Brain microvascular endothelial cell (primary cell): Measurements from ENCODE around the gene GPR45.

Source experiments
- DNase-seq: peaks from one replicate; pipeline ENCODE4 v3.0.0-alpha.2; 2020
- H3K27ac ChIP-seq: fragments of 250-450 bp; sonication (Bioruptor Pico); 2 replicates; pipeline ENCODE4 v1.5.1; 2020; ENCODE audit warnings: mild to moderate bottlenecking, moderate library complexity
- H3K27me3 ChIP-seq: fragments of 250-450 bp; sonication (Bioruptor Pico); replicated peaks from 2 replicates; pipeline ENCODE4 v1.5.1; 2020; ENCODE audit warnings: mild to moderate bottlenecking
- H3K36me3 ChIP-seq: fragments of 250-450 bp; sonication (Bioruptor Pico); replicated peaks from 2 replicates; pipeline ENCODE4 v1.5.1; 2020; ENCODE audit warnings: mild to moderate bottlenecking
- H3K4me3 ChIP-seq: 2 replicates; pipeline ENCODE4 v1.5.1; 2011; ENCODE audit warnings: low read depth, mild to moderate bottlenecking, control low read depth, low read length, moderate library complexity
- CTCF ChIP-seq: IDR thresholded peaks from 2 replicates; pipeline ENCODE4 v1.5.1; 2011; ENCODE audit warnings: low read depth, mild to moderate bottlenecking, moderate library complexity, low read length, control low read depth, inconsistent platforms; ENCODE audit errors: missing control alignments
- in situ Hi-C: cut with HindIII; loops from 2 replicates; pipeline ENCODE4 v1.10.0; 2017; ENCODE audit warnings: low sequenced_read_pairs, low pct_ligation_motif_present

GPR45 gene

GRCh38 chr2:105241443-105241842, at the start of gene GPR45:
GPR45 (plus strand) TSS chr2:105241743; CDS start chr2:105241859, 116 bp downstream.
- in situ Hi-C loops, result loop anchor here (25.0 kb wide), 1 partner anchor 129 kb away; no protein-coding TSS in a partner anchor
- no peaks in the 10 kb centered on the region for H3K27me3 ChIP-seq
- no peak within 1 kb of the TSS for H3K27ac ChIP-seq
- no peak for TF ChIP-seq CTCF
- H3K4me3 ChIP-seq, result no peak within 1 kb of the TSS
- no peak for DNase-seq
- H3K36me3 ChIP-seq, result no peaks in the 10 kb centered on the region

- in situ Hi-C loops, result no loop called here
- H3K27me3 ChIP-seq, result no peaks in the 10 kb centered on the region
- no peak for DNase-seq
- no peak overlapping the region for H3K4me3 ChIP-seq
- H3K27ac ChIP-seq, result no peak overlapping the region
- no peak for TF ChIP-seq CTCF
- H3K36me3 ChIP-seq, result no peaks in the 10 kb centered on the region
Measured at GRCh38 chr2:105194022-105194675, 47.4 kb upstream of the GPR45 start.

- no peak overlapping the region for H3K4me3 ChIP-seq
Measured at GRCh38 chr2:105196651-105197050, 44.9 kb upstream of the GPR45 start.

GRCh38 chr2:105215586-105216192, 25.9 kb upstream of the GPR45 start:
- Histone ChIP-seq H3K4me3 (no peak overlapping the region), H3K27me3 (no peaks in the 10 kb centered on the region), H3K36me3 (no peaks in the 10 kb centered on the region), H3K27ac (no peak overlapping the region)
- DNase-seq, result no peak
- in situ Hi-C loops, result no loop called here
- TF ChIP-seq CTCF, result no peak

More at GRCh38 chr2:105196651-105197050, 44.9 kb upstream of the GPR45 start:
- Histone ChIP-seq H3K36me3 (no peaks in the 10 kb centered on the region), H3K27me3 (no peaks in the 10 kb centered on the region), H3K27ac (no peak overlapping the region)
- DNase-seq, result no peak
- TF ChIP-seq CTCF, result no peak
- in situ Hi-C loops, result no loop called here

GRCh38 chr2:105220604-105221003, 20.9 kb upstream of the GPR45 start:
- Histone ChIP-seq H3K27me3 (peaks cover 4% of the 10 kb centered on the region), H3K27ac (no peak overlapping the region), H3K36me3 (no peaks in the 10 kb centered on the region), H3K4me3 (no peak overlapping the region)
- no peak for DNase-seq
- TF ChIP-seq CTCF, result no peak
- in situ Hi-C loops, result no loop called here
